HG03097 (cell line): ENCODE data around the gene GFOD1.

Experiments used
- ATAC-seq: cut with Tn5 transposase; IDR thresholded peaks from one replicate; pipeline ENCODE4 v1.9.1; 2021; ENCODE audit not compliant: unreplicated experiment, low FRiP score

The GFOD1 gene

DNA sequence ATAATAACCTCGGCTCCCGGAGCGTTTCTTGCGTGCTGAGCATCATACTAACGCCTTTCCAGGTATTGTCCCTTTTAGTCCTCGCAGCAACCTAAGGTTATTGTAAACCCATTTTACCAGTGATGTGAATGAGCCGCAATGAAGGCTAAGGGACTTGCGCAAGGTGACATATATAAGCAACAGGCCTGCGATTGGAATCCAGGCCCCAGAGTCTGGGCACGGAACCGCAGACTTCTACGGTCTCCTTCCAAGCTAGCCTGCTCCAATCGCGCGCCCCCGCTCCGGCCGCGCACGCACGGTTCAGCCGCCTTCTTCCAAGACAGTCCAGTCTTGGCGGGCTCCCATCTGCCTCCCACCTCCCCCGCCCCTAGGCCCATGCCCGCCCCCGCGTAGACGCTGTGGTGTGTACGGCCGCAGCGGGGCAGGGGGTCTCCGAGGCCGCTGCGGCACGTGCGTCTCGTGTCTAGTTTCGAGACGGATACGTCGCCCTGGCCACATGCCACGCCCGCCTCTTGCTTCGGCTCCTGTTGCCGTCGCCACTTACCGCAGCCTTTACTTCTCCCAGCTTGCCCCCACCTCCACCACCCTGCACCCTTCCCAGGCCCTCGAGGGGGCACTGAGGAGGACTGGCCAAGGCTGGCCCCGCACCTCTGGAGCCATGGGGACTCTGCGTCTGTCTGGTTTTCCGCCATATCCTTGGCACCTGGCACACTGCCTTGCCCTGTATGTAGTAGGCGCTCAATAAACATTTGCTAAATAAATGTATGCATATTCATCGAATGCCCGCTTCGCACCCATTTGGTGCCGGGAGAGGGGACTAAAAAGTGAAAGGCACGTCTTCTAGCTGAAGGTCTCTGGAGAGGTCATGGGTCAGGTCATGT lies 855 bp upstream of the GFOD1 start:
- no peak for ATAC-seq

DNA sequence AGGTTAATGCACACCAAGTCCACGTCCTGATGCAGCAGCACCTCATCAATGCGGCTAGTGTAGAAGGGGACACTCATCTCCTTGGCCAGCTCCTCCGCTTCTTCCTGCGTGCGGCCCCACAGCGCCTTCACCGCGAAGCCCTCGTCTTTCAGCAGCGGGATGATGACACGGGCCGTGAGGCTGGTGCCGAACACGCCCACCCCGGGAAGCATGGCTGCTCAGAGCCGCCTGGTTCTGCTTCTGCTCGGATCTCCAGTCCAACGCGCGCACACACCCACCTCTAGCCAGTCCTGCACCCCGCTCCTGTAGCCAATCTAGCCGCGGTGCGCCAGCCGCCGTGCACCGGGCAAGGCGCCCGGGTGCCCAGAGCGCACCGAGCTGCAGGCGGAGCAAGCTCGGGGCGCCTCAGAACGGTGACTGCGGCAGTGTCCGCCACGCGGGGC lies 700 bp downstream of the GFOD1 start:
- ATAC-seq = peak; percentile 17

DNA sequence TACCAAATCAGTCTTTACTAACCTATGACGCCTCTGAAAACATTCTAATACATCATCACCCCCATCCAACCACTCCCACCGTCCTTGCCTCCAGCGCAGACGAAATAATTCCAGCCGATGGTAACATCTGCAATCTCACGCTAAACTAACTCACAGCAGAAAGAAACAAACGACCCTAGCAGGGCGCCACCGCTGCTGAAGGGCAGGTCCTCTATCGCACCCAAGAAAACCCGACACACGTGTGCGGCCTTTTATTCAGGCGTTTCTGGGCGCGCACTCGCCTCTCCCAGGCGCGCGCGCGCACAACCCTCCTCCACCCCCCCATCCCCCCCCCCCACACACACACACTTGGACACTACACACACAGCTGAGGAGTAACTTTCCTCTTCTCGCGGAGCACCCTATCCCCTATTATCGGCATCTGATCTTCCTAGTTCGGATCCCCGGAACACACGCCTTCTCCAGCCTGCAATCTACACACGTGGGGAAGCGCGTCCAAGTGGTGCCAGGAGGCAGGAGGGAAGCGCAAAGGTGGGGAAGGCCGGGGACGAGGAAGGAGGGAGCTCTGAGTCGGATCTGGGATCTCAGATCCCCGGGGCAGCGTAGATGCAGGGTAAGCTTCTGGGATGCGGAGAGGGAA lies 1.4 kb downstream of the GFOD1 start:
- no peak for ATAC-seq

DNA sequence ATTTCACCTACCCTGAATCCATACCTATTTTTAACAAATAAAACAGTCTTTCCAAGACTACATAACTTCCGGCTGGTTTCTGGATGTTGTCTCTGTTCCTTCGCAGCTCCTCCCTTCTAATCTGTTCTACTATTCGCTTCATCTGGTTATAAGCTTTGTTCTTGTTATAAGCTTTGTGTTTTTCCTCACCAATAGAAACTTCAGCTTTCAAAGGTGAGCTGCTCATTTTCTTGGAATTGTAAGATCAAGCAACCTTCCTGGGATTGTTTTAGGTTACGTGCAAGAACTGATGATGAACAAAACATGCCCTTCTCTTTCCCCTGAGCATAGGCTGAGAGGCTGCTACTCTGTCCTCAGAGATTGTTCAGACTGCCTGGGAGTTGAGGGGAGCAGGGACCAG lies 2.1 kb downstream of the GFOD1 start:
- ATAC-seq = no peak

DNA sequence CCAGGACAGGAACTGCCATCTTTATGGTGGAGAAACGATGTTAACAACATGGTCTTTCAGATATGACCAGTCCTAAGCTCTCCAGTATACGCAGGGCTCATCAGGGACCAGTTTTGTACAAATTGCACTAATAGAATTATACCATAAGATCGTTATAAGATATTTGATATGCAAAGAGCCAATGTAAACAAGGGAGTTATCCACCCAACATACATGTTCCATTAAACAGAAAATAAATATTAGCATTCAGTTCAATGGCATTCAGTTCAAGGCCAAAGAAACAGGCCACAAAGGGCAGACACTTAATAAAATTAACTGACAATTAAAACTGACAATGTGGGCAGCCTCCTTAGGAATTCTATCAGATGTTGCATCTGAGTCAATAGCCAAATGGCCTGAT lies 2.6 kb downstream of the GFOD1 start:
- ATAC-seq = no peak

DNA sequence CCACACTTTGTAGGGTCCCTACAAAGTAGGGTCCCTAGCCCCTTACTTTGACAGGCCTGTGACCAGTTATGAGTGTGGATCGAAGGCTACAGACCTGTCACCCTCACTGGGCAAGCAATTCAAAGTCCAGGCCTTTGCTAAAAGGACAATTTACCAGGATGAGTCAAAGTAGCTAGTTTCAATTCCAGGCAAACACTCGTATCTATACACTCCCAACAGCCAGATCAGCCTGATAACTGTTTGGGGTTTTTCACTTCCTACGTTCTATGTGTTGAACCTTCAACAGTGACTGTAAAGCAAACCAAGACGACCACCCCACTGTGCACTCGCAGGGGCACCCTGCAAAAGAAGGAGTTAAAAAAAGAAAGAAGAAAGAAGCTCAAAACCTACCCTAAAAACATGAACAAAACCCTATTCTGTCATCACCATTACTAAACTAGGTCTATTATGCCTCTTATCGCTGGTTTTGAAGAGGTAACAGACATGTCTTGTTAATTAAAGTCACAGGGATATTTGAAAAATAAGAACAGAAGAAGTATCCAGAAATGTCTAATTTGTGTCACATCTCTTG lies 3.2 kb downstream of the GFOD1 start:
- ATAC-seq = no peak

DNA sequence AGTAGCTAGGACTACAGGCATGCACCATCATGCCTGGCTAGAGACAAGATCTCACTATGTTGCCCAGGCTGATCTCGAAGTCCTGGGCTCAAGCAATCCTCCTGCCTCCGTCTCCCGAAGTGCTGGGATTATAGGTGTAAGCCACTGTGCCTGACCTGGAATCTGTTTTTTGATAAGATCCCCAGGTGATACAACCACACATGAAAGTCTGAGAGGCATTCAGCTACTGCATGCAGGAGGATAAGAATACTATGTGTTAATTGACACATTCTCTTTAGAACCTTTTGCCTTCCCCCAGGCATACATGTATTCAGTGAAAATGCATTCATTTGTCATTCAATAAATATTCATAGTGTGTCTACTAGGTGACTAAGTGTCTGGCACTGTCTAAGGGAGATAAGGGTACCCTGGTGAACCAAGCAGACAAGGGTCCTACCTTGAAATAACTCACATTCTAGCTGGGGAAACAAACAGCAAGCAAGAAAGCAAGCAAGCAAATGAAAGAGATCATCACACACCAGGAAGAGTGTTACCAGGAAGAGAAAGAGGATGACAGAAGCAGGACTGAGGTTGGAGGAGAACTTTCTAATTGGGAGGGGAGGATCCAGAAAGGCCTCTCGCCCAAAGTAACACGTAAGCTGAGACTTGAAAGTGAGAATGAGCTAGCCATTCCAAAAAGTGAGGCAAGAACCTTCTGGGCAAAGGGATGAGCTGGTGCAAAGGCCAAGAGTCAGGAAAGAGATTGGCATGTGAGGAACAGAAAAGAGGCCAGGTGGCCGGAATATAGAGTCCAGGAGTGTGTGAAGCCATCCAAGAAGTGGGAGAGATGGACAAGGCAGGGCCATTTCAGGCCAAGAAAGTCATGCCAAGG lies 6.5 kb downstream of the GFOD1 start:
- ATAC-seq = no peak

DNA sequence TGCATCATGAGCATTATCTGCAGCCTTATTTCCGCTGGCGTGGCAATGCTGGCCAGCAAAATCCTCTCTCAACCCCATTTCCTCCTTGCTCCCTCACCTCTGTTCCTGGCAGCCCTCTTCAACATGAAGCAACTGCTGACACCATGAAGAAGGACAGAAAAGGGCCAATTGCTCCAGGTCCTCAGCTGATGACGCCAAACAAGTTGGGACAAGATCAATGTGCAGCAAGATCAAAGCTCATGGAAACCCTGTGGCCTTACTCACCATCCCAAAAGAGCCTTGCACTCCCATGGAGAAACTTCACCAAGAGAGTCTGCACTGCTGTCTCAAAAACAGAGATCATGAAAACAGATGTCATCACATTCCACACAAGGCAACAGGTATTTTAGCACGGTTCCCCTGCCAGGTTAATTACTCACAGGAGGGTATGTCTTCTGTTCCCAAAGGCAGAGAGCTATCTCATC lies 7.4 kb downstream of the GFOD1 start:
- ATAC-seq = no peak

DNA sequence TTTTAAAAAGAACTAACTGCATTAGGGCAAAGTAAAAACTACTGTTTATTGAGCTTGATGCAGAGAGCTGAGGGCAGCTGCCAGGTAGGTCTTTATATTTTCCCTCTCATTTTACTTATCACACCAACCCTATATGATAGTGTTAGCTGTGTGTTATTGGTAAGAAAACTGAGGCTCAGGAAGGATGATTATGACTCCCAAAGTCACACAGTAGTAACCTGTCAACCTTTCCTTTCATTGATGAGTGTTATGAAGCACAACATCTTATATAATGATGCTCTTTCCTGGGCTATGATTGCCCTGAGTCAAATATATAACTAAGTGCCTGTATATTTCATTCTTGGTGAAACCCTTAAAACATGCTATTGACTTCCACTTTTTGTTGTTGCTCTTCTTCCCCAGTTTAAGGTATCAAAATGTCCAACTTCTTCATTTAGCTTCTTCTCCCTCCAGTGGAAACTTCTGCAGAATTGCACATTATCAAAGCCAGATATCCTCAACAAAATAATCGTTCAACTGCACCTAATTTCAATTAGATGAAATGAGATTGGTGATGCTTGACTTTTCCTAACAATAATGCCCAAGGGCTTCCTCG lies 8.1 kb downstream of the GFOD1 start:
- no peak for ATAC-seq

DNA sequence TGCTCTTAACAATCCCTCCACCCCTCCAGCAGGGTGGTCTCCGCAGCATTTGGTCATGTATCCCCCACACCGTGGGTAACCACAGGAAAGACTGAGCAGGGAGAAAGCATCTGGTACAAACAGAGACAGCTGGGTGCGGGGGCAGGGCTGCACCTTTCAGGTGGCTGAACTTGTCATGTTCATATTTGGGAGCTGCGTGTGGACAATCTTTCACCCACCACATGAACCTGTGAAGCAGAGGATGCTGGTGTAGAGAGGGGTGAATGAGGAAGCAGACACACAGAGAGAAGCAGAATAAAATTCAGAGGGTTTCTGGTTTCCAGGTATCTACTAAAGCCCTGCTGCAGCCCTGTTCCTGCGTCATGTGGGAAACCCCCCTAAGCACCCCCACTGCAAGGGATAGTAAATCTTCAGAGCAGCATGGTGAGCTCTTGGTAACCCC lies 8.9 kb downstream of the GFOD1 start:
- ATAC-seq = no peak

DNA sequence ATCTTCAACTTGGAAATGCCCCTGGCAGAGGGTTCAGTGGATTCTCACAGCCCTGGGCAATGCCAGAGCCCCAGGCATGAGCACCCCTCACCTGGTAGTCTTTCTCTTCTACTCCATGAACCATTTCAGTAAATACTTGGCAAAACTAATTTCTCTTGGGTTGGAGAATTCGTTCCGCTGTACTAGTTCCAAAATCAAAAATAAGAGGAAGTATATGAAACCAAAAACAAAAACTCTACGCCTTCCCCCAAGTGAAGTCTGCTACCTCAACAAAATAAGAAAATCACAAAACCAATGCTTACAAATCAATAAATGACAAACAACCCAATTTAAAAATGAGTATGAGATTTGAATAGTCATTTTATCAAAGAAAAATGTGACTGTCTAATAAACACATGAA lies 12.6 kb downstream of the GFOD1 start:
- no peak for ATAC-seq

DNA sequence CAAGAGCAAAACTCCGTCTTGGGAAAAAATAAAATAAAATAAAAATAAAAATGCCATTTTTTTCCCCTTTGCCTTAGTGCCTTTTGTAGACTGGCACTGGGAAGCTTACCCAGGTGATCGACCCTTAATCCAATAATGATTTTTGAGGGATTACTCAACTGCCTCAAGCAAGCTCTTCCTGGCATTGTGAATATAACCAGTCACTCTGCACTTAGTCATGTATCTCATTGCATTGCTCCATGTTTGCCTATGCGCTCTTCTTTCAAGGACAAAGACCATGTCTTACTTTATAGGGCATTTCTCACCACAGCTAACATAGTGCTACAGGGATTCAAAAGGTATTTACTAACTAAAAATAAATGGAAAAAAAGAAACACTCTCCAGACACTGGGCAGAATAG lies 13.0 kb downstream of the GFOD1 start:
- no peak for ATAC-seq

DNA sequence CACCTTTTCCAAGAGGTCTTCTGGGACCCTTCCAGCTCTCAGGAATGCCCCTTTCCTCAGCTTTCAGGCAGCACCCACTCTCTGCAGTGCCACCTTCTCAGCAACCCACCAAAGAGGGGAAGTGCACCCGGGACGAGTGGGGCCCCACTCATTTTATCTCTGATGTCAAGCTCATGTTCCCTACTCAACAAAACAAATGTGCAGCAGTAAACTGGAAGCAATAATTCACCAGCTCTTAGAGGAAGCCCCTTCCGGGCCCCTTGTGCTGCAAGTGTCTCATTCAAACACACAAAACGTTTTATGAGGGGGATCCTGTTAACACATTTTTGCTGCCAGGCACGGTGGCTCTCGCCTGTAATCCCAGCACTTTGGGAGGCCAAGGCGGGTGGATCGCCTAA lies 13.6 kb downstream of the GFOD1 start:
- no peak for ATAC-seq

DNA sequence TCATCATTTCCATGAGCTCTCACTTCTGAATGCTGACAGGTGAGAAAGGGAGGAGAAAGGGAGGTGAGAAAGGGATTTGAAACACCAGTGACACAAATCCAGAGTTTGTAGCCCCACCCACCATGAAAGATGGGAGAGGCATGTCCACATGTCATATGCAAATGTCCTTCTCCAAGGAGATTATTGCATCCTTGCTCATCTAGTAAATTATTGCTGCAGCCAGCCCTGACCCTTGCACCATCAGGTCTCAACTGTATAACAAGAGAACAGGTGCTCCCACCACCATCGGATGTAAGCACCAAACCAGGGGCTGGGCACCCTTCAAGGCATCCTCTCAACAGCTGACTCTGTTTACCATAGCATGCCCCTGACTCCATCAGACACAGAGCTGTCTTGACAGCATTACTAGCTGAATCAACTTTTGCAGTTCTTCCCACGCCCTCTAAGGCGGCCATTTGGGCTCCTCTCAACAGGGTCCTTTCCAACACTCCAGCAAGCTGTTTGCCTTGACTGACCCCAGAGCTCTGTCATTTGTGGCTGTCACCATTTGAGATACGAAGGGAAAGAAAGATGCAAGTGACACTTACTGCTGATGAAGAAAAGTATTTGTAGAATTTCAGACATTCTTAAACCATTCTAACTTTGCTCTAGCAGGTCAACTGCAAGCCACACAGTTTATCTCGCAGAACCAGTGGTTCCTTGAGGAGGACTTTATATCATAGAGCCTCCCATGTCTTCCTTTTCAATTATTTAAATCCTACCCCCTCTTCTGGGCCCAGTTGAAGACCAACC lies 14.2 kb downstream of the GFOD1 start:
- no peak for ATAC-seq

DNA sequence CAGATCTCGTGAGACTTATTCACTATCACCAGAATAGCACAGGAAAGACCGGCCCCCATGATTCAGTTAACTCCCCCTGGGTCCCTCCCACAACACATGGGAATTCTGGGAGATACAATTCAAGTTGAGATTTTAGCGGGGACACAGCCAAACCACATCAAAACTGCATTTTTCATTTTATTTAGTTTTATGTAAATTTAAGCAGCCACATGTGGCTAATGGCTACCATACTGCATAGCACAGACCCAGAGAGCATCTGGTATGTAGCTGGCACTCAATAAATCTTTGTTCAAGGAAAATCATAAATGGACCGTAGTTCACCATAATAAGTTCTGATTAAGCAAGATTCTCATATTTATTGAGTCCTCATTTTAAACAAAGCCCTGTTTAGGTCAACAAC lies 15.3 kb downstream of the GFOD1 start:
- no peak for ATAC-seq

DNA sequence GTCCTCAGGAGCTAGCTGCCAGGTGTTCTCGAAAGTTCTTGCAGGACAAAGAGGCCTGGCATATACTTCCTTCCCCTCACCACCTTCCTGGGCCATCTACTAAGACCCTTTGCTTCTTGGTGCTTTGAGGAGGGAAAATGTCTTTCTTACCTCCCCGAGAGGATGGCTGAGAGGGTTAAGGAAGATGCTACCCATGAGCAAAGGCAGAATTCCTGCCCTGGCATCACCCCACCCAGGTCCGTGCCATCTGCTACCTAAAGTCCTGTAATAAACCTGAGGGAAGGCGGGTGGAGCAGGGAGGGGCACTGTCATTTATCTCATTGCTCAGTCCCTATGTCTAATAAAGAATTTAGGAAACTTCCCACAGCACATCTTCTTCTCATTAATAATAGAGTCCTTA lies 16.2 kb downstream of the GFOD1 start:
- no peak for ATAC-seq

DNA sequence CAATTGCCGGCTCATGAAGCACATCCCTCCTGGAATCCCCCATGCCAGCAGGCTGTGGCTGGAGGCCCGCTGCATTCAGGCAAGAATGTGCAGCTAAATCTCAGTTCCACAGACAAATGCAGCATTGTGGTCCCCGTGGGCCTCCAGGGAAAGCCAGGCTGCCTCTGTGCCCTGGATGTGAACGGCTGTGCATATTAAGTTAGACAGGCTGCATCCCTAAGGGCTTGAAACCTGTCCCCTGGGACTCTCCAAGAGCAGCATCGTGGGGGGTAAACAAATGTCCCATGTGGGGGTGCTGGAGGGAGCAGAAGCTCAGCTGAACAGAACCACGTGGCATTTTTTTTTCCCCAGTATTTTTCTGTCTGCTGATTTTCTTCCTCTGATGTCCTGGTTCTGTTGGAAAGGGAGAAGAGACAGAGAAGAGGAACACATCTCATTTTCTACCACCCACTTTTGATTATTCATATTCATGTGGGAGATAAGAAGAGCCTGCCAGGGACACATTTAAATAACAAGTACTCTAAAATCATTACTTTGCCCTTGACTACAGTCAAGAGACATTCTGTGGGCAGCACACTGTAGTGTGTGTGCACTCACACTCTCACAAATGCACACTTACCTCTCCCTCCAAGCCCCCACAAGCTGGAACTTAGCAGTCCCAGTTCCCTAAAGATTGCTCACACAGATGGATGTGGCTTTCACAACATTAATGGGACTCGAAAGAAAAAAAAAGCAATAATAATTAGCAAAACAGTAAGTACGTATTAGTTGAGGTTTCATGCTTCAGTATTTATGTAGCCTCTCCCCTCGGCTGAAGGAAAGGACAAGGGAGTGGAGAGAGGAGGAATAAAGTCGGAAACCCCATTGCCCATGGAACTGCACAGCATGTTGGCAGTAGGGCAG lies 16.9 kb downstream of the GFOD1 start:
- no peak for ATAC-seq

DNA sequence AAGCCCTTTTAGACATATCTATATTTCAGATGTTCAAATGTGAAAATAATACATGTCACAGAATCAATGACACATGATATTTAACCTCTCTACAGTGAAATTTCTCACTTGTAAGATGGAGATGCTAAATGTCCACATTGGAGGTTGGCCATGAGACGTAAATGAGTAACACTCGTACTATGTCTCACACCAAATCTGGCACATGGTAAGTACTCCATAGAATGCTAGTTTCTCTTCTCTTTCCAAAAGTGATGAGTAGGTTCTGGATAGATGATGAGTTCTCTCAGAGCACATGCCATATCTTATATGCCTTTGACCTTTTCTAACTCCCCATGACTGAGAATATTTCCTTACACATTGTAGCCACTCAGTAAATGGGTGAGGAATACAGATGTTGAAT lies 17.7 kb downstream of the GFOD1 start:
- ATAC-seq = no peak

DNA sequence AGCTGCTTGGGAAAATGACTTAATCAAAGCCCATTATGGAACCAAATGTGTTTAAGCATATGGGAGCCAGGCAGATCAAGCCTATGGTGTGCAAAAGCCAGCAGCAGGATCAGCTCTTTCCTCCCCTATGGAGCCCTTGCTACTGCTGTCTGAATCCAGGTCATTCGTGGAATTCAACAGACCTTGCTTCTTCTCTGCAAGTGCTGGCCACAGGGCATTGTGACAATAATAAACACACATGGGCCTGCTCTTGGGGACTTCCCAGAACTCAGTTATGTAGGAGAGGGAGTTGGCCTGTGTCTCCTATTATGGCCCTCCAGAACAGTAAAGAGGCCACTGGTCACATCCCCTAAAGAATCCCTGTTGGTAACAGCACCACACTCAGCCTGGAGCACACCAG lies 18.6 kb downstream of the GFOD1 start:
- ATAC-seq = no peak
